AG10803 (cell line): ENCODE measurements around the gene JMY.

Experiments
- DNase-seq: peaks from one replicate; pipeline ENCODE4 v3.0.0; 2010; ENCODE audit warnings: low read depth
- H3K4me3 ChIP-seq: 2 replicates; pipeline ENCODE4 v1.5.1; 2011; ENCODE audit warnings: mild to moderate bottlenecking, low read length, control low read depth
- TF ChIP-seq, protein P1 (sequence below): conservative IDR thresholded peaks from 2 replicates; pipeline ENCODE4 v1.5.1; 2011; ENCODE audit warnings: mild to moderate bottlenecking, low read length, control low read depth, inconsistent platforms

Gene JMY

DNA sequence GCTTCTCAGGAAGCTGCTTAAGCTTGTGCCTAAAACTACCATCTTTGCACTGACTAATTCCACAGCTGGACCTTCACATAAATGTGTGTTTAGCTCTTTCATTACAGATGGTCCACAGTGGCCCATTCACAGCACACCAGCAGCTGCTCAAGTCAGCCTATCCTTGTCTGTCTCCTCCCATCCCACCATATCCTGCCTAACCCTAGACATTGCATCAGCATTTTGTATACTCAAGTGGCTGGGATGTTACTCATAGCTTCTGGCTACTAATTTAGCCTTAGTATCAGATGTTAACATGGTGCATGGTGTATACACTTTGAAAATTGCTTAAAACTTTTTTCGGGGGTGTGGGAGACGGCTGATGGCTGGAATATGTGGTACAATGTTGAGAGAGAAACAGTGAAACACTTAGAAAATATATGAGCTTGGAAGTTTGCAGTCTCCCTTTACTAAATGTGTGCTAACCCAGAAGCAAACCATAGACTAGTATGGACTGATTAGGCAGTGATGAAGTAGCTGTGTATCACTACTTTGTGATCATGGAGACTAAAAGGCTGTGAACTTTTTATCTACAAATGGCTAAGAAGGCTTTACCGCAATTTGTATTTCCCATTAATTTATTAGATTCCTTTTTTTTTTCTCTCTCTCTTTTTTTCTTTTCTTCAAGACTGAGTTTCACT, 83.1 kb downstream of the JMY start:
- TF ChIP-seq, protein P1, sequence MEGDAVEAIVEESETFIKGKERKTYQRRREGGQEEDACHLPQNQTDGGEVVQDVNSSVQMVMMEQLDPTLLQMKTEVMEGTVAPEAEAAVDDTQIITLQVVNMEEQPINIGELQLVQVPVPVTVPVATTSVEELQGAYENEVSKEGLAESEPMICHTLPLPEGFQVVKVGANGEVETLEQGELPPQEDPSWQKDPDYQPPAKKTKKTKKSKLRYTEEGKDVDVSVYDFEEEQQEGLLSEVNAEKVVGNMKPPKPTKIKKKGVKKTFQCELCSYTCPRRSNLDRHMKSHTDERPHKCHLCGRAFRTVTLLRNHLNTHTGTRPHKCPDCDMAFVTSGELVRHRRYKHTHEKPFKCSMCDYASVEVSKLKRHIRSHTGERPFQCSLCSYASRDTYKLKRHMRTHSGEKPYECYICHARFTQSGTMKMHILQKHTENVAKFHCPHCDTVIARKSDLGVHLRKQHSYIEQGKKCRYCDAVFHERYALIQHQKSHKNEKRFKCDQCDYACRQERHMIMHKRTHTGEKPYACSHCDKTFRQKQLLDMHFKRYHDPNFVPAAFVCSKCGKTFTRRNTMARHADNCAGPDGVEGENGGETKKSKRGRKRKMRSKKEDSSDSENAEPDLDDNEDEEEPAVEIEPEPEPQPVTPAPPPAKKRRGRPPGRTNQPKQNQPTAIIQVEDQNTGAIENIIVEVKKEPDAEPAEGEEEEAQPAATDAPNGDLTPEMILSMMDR, result no peak
- no peak overlapping the region for H3K4me3 ChIP-seq
- DNase-seq, result peak; percentile 92

DNA sequence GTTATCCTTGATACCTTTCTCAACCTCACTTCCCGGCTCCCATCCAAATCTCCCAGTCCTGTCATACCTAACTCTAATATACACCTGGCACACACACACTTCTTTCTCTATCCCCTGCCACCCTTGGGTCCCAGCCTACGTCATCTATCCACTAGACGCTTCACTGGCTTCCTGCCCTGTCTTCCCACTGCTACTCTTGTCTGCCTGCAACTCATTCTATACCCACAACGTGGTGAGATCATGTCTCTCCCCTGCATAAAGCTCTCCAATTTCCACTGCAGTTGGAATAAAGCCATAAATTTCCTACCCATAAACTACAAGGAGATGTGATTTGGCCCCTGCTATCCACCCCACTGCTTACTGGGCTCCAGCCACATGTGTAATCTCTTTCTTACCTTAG, 93.5 kb downstream of the JMY start:
- TF ChIP-seq, protein P1, result no peak
- H3K4me3 ChIP-seq, result no peak overlapping the region
- DNase-seq, result no peak

DNA sequence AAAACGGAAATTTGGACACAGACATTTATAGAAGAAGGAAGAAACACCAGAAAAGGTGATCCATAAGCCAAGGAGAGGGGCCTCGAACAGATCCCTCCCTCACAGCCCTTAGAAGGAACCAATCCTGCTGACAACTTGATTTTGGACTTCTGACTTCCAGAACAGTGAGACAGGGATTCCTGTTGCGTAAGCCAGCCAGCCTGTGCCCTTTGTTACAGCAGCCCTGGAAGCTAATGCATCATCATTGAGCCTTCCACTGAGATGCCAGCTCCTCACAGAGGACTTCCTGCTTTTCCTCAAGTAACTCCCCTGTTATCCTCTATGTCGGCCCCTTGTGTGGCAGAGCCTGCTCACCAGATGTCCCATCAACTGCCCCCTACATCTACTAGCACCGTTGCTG, 94.1 kb downstream of the JMY start:
- TF ChIP-seq, protein P1, result no peak

DNA sequence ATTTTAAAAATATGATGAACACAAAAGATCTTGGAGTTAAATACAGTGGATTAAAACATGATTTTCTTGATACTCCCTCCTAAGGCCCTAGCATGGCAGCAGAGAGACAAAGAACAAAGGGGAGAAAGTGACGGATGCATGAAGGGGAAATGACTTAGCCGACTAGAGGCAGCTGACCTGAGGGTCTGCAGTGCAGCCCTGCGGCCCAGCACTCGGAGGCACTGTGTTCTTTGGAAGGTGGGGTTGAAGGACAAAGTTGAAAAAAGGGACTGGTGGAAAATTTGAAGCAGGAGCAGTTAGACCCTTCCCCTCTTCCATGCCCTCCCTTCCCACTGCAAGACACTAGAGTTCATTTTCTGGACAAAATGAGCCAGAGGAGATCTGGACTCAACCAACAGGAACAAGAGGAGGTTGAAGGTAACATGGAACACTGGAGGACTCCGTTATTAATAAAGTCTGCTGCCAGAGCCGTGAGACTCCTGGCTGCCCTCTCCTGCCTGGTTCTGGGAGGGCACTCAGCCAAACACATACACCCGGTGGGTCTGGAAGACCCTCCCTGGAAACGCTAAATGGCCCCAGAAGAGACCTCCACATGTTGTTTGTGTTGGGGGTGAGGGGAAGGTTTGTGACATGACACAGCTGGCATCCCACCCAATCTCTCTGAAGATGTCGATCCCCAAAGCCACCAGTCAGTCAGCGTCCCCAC, 98.1 kb downstream of the JMY start:
- no peak for DNase-seq
- TF ChIP-seq, protein P1, result no peak

More for the DNA sequence above, 94.1 kb downstream of the JMY start:
- DNase-seq, result peak; percentile 27
- no peak overlapping the region for H3K4me3 ChIP-seq

DNA sequence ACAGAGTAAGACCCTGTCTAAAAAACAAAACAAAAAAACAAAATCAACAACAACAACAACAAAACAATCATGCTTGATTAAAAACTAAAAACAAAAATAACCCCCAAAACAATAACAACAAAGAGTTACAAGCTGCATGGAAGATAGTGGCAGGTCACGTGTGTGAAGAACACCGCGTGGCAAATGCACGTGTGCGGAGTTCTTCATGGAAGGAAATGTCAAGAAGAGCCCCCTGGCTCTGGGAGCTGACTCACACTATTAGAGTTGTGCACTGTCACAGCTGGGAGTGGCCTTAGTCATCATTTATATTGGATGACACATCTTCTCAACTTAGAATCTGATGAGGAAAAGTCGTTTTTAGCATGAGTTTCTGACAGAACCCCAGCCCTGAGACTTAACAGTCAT, 110.5 kb downstream of the JMY start:
- TF ChIP-seq, protein P1, result no peak
- DNase-seq, result peak; percentile 25
- H3K4me3 ChIP-seq, result no peak overlapping the region

More for the DNA sequence above, 98.1 kb downstream of the JMY start:
- no peak overlapping the region for H3K4me3 ChIP-seq

DNA sequence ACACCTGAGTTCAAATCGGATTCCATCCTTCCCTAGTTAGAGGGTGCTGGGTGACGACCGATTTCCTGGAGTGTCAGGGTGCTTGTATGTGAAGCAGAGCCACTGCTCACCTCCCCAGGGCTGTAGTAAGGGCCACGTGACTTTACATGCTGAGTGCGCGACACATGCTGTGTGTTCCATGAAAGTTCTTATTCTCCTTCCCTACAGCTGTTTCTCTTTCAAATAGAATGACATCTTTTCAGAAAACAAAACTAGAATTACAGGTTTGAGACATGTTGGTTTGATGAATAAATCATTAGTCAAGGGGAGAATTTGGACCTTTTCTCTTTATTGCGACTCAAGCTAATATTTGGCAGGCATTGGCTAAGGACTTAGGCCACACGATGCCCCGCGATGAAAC, 113.1 kb downstream of the JMY start:
- no peak for DNase-seq
- H3K4me3 ChIP-seq, result no peak overlapping the region
- TF ChIP-seq, protein P1, result no peak

DNA sequence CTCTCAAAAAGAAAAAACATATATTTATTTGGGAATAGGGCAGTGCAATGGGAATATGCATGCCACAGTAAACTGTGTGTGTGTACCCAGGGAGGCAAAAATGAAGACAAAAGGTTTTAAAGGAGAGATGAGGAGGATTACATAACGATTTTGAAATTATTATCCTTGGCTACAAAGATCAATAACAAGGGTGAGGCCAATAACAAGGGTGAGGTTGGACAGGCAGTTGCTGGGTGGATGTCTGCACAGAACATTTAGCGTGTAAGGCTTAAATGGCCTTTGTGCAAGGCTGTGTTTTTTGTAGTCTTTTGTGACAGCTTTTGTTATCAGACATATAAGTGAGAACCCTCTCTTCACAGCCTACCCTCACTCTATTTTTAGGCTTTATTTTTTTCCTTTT, 114.0 kb downstream of the JMY start:
- TF ChIP-seq, protein P1, result no peak
- no peak for DNase-seq
- no peak overlapping the region for H3K4me3 ChIP-seq
